Stimulated activated naive CD8-positive, alpha-beta T cell treated with anti-CD3 and anti-CD28 coated beads, Interleukin-15, Interleukin-2, amounts not matched to agents 100 ng/mL and 50 ng/mL, for 24 hours (primary cell): Measurements from ENCODE around the gene UNC80.

Experiments
- H3K27ac Mint-ChIP-seq: one replicate; pipeline ENCODE4 v1.8.0; 2021; ENCODE audit warnings: mild to moderate bottlenecking, mixed read lengths
- H3K27me3 Mint-ChIP-seq: one replicate; pipeline ENCODE4 v1.8.0; 2021; ENCODE audit warnings: mixed read lengths
- H3K36me3 Mint-ChIP-seq: one replicate; pipeline ENCODE4 v1.8.0; 2021; ENCODE audit warnings: low read depth, mixed read lengths
- H3K4me1 Mint-ChIP-seq: one replicate; pipeline ENCODE4 v1.8.0; 2021; ENCODE audit warnings: low read depth, mixed read lengths
- H3K4me3 Mint-ChIP-seq: one replicate; pipeline ENCODE4 v1.8.0; 2021; ENCODE audit warnings: mild to moderate bottlenecking, mixed read lengths
- H3K9me3 Mint-ChIP-seq: one replicate; pipeline ENCODE4 v1.8.0; 2021; ENCODE audit warnings: mixed read lengths

UNC80 gene

DNA sequence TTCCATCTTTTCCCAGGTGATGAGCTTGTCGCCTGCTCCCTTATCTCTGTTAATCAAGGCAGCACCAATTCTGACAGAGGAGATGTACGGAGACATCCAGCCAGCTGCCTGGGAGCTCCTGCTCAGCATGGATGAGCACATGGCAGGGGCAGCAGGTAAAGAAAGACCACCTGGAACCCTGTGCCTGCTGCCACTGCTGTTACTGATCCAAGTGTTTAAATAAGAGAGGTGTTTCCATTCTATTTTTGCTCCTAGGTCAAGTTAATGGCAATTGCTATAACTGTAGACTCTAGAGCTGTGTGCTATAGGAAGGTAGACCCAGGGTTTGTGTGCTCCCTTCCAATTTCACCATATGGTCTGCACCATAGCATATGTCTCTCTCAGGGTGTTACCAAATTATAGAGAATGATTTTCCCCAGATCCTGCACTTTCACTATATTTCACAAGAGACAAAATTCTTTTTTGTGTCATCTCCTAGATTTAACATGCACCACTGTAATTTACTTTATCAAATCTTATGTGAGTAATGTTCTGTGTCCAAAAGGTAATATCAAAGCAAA, 142.2 kb downstream of the UNC80 start:
- no peaks in the 10 kb centered on the region for H3K36me3 Mint-ChIP-seq
- no peaks in the 10 kb centered on the region for H3K9me3 Mint-ChIP-seq
- peaks cover 4% of the 10 kb centered on the region for H3K27me3 Mint-ChIP-seq
- H3K27ac Mint-ChIP-seq: no peak overlapping the region
- no peak overlapping the region for H3K4me3 Mint-ChIP-seq
- H3K4me1 Mint-ChIP-seq: no peaks in the 10 kb centered on the region

DNA sequence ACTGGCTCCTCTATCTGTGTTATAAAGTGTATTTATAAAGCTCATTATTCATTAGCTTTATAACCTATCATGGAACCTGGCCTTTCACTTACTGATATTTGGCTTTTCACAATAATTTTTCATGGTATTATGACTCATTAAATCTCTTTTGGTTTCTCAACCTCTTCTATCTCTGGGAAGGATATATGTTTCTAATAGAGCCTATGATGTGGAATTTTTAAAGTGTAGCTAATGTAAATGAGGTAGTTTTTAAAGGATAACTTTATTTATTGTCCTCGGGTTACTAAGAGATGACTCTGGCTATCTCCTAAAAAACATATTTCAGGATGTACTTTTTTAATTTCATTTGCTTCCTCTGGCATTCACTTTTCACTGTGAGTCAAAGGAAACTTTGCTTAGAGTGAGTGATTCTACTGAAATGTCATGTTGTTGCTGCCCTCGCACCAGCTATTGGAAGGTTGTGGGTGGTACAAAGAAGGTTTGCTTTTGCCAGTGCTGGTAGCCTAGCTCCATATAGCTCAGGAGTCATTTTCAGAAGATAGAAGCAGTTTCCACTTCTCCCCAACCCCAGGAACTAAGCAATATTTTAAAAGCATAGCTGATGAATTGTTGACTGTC, 145.6 kb downstream of the UNC80 start:
- no peaks in the 10 kb centered on the region for H3K36me3 Mint-ChIP-seq
- no peak overlapping the region for H3K27ac Mint-ChIP-seq
- H3K4me3 Mint-ChIP-seq: no peak overlapping the region
- H3K9me3 Mint-ChIP-seq: no peaks in the 10 kb centered on the region
- H3K4me1 Mint-ChIP-seq: no peaks in the 10 kb centered on the region
- peaks cover 5% of the 10 kb centered on the region for H3K27me3 Mint-ChIP-seq

DNA sequence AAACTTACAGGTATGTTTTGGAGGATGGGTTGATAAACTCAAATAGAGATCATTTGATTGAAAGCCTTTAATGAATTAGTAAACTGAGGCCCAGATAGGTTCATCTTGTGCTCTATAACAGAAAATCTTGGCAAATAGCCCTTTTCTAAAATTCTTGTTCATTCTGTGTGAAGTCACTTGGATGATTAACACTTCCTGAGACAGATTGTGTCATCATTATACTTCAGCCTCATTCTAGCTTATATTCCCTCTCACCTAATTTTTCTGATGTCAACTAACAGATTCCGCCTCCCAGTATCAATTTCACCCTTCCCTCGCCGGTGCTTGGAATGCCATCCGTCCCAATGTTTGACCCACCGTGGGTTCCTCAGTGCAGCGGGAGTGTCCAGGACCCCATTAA, 146.6 kb downstream of the UNC80 start:
- no peak overlapping the region for H3K4me3 Mint-ChIP-seq
- no peaks in the 10 kb centered on the region for H3K9me3 Mint-ChIP-seq
- no peak overlapping the region for H3K27ac Mint-ChIP-seq
- H3K4me1 Mint-ChIP-seq: no peaks in the 10 kb centered on the region
- H3K27me3 Mint-ChIP-seq: peaks cover 5% of the 10 kb centered on the region
- no peaks in the 10 kb centered on the region for H3K36me3 Mint-ChIP-seq

DNA sequence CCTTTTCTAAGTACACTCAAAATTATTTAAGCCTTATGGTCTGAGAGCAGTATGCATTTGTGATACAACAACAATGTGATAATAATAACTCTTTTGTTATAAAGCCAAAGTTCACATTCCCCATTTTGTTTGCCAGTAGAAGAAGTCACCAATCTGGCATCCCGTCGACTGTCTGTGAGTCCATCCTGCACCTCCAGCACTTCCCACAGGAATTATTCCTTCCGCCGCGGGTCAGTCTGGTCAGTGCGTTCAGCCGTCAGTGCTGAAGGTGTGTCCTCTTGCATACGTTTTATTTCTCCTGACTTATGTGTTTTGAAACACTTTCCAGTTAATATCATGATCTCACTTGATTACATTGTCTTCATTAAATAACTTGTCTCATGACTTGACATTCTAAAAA, 150.5 kb downstream of the UNC80 start:
- Mint-ChIP-seq H3K27me3 (peaks cover 9% of the 10 kb centered on the region), H3K4me1 (no peaks in the 10 kb centered on the region), H3K36me3 (no peaks in the 10 kb centered on the region), H3K4me3 (no peak overlapping the region), H3K9me3 (no peaks in the 10 kb centered on the region), H3K27ac (no peak overlapping the region)

- Mint-ChIP-seq H3K4me3 (no peak overlapping the region), H3K27ac (no peak overlapping the region), H3K9me3 (no peaks in the 10 kb centered on the region), H3K4me1 (no peaks in the 10 kb centered on the region), H3K27me3 (peaks cover 24% of the 10 kb centered on the region), H3K36me3 (no peaks in the 10 kb centered on the region)
These were observed 157.7 kb downstream of the UNC80 start for GRCh38 chr2:209929369-209929768.

DNA sequence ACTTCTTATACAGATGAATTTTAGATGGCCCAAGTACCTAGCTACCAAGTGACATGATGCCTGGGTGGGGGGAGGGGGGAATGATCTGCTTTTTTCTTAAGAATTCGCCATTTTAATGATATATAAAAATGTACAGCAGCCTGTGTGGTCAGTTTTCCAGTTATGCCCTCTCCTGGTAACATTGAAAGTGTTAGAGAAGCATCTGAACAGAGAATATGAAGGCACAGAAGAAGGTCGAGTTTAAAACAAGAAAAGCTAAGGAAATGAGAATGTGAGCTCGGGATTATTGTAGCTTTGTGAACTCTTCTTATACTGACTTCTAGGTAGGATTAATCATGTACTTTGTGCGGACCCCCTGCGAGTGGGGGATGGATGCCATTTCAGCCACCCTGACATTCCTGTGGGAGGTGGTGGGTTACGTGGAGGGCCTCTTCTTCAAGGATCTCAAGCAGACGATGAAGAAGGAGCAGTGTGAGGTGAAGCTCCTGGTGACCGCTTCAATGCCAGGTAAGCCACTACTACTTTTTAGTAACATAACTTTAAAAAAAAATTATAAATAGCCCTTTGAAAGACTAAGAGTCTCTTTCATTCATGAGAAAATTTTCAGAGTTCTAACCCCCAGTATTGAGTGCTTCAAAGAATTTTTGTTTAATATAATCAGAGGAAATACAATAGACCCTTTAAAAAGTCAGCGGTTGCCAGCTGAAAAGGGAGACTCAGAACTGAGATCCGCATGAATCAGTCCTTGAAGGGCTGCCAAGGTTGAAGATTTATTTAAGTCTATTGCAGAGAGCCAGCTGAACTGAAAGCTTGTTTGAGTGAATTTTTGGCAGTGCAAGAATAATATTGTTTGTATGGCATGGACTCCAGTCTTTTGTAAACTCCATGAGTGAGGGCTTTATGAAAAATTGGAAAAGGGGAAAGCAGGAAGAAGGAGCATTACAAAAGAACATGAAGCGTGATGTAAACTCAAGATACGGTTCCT, 162.2 kb downstream of the UNC80 start:
- no peaks in the 10 kb centered on the region for H3K9me3 Mint-ChIP-seq
- no peaks in the 10 kb centered on the region for H3K36me3 Mint-ChIP-seq
- H3K27me3 Mint-ChIP-seq: peaks cover 17% of the 10 kb centered on the region
- no peak overlapping the region for H3K4me3 Mint-ChIP-seq
- H3K4me1 Mint-ChIP-seq: no peaks in the 10 kb centered on the region
- no peak overlapping the region for H3K27ac Mint-ChIP-seq

GRCh38 chr2:209936106-209936666, 164.6 kb downstream of the UNC80 start:
- H3K9me3 Mint-ChIP-seq: no peaks in the 10 kb centered on the region
- no peak overlapping the region for H3K27ac Mint-ChIP-seq
- H3K27me3 Mint-ChIP-seq: peaks cover 6% of the 10 kb centered on the region
- no peaks in the 10 kb centered on the region for H3K4me1 Mint-ChIP-seq
- no peaks in the 10 kb centered on the region for H3K36me3 Mint-ChIP-seq
- no peak overlapping the region for H3K4me3 Mint-ChIP-seq

DNA sequence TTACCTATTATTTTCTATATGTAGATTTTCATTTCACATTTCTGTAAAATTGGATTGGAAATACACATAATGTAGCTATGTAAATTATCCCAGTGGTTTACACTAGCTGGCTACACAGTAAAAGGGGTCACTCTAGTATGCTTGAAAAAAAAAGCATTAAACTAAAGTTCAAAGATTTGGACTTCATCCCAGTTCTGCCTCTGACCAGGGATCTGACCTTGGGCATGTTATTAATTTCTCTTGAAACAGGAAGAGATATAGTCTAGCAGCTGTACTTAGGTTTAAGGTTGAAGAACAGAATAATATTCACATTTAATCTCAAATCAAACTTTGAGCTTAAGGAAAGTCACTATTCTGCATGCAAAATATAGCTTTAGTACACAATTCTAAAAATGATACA, 166.3 kb downstream of the UNC80 start:
- Mint-ChIP-seq H3K4me3 (no peak overlapping the region), H3K4me1 (no peaks in the 10 kb centered on the region), H3K27me3 (peaks cover 5% of the 10 kb centered on the region), H3K36me3 (no peaks in the 10 kb centered on the region), H3K9me3 (no peaks in the 10 kb centered on the region), H3K27ac (no peak overlapping the region)

DNA sequence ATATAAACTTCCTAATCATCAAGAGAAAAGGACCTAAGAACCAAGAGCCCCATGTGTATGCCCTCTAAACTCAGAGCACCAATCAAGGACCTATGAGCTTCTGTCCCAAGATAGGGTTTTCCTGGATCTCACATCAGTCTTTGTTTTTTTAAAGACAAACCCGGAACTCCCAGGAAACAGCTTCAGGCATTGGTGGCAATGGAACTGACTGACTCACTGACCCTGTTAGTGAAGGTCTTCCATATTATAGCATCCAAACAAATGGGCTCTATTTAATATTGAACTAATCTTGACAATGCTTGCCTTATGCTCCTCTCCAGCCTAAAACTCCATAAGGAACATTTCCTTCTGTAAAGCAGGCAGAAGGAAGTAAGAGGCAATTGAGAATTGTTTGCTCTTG, 167.3 kb downstream of the UNC80 start:
- Mint-ChIP-seq H3K4me1 (no peaks in the 10 kb centered on the region), H3K4me3 (no peak overlapping the region), H3K36me3 (no peaks in the 10 kb centered on the region), H3K27me3 (peaks cover 5% of the 10 kb centered on the region), H3K9me3 (no peaks in the 10 kb centered on the region), H3K27ac (no peak overlapping the region)

DNA sequence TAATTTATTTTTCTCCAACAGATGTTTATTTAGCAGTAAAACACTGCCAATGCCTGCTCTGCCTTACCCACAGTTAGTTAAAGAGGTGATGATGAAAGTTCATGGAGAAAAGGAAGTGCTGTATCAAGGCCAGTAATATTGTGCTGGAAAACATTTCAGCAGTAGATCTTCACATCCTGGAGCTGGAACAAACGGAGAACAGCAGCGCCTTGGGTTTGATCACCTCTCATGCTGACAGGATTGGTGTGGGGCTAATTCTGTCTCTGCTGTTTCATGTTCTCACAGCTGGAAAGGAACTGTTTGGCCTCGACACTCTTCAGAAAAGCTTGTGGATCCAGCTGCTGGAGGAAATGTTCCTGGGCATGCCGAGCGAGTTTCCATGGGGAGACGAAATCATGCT, 169.3 kb downstream of the UNC80 start:
- no peak overlapping the region for H3K4me3 Mint-ChIP-seq
- no peaks in the 10 kb centered on the region for H3K9me3 Mint-ChIP-seq
- H3K27ac Mint-ChIP-seq: no peak overlapping the region
- H3K36me3 Mint-ChIP-seq: no peaks in the 10 kb centered on the region
- peaks cover 5% of the 10 kb centered on the region for H3K27me3 Mint-ChIP-seq
- H3K4me1 Mint-ChIP-seq: no peaks in the 10 kb centered on the region

DNA sequence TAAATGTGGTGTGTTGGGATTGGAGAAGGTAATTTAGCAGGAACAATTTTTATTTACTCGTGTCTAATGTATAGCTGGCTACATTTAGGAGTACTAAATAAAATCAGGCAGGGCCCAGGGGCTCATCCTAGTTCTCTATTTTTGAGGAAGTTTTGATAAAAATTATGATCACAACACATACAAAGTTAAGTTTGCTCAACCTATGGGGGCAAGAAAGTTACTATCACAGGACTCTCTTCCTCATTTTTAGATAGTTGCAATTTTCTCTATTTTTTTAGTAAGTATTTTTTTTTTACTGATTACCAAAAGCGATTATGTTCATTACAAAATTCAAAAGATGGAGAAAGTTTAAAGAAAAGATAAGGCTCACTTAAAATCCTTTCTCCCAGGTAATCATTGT, 170.8 kb downstream of the UNC80 start:
- H3K4me1 Mint-ChIP-seq: no peaks in the 10 kb centered on the region
- no peaks in the 10 kb centered on the region for H3K36me3 Mint-ChIP-seq
- H3K27ac Mint-ChIP-seq: no peak overlapping the region
- H3K9me3 Mint-ChIP-seq: no peaks in the 10 kb centered on the region
- H3K27me3 Mint-ChIP-seq: peaks cover 5% of the 10 kb centered on the region
- H3K4me3 Mint-ChIP-seq: no peak overlapping the region

GRCh38 chr2:209942936-209943605, 171.4 kb downstream of the UNC80 start:
- no peaks in the 10 kb centered on the region for H3K36me3 Mint-ChIP-seq
- no peaks in the 10 kb centered on the region for H3K9me3 Mint-ChIP-seq
- no peak overlapping the region for H3K4me3 Mint-ChIP-seq
- H3K27me3 Mint-ChIP-seq: peaks cover 5% of the 10 kb centered on the region
- H3K4me1 Mint-ChIP-seq: no peaks in the 10 kb centered on the region
- no peak overlapping the region for H3K27ac Mint-ChIP-seq

DNA sequence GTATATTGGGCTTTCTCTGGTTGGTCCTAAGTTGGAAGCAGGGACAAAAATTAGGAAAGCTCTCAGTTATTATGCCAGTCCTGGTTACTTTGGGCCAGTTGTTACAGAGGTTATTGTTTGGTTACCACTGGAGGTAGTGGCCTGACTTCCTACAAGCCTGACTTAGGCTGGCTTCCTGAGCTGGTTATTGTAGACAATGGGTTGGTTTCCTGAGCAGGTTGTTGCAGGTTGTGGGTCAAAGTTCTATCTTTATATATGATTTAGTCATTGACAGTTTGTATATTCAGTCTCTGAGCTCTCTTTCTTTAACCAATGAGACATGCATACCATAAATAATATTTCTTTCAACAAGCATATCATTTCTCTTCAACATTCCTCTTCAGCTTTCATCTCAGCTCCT, 172.1 kb downstream of the UNC80 start:
- Mint-ChIP-seq H3K27me3 (peaks cover 5% of the 10 kb centered on the region), H3K9me3 (no peaks in the 10 kb centered on the region), H3K4me3 (no peak overlapping the region), H3K4me1 (no peaks in the 10 kb centered on the region), H3K27ac (no peak overlapping the region), H3K36me3 (no peaks in the 10 kb centered on the region)

- H3K27ac Mint-ChIP-seq: no peak overlapping the region
- no peaks in the 10 kb centered on the region for H3K4me1 Mint-ChIP-seq
- H3K4me3 Mint-ChIP-seq: no peak overlapping the region
- H3K36me3 Mint-ChIP-seq: no peaks in the 10 kb centered on the region
- H3K27me3 Mint-ChIP-seq: peaks cover 3% of the 10 kb centered on the region
- no peaks in the 10 kb centered on the region for H3K9me3 Mint-ChIP-seq
These were observed 174.9 kb downstream of the UNC80 start for GRCh38 chr2:209946539-209946938.

DNA sequence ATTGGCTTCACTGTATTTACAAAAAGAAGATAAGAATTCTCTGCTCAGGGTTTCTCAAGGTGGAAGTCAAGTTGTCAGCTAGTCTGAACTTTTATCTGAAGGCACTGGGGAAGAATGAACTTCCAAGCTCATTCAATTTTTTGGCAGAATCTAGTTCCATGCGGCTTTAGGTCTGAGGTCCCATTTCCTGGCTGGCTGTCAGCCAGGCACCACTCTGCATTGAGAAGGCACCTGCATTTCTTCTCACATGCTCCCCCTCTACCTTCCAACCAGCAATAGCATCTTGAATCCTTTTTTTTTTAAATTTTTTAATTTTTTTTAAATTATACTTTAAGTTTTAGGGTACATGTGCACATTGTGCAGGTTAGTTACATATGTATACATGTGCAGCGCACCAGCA, 184.6 kb downstream of the UNC80 start:
- Mint-ChIP-seq H3K36me3 (no peaks in the 10 kb centered on the region), H3K4me3 (no peak overlapping the region), H3K27me3 (peaks cover 28% of the 10 kb centered on the region), H3K4me1 (no peaks in the 10 kb centered on the region), H3K27ac (no peak overlapping the region), H3K9me3 (no peaks in the 10 kb centered on the region)
